Forelimb muscle (tissue), 1 donor: ENCODE measurements around the gene OPN4. TPM values are rescaled to one million over a fixed set of nuclear protein-coding genes. Genes with fewer than 3 reads are reported as not detected.
"Not testable (repeated sequence)": the region's sequence is repeated elsewhere in the genome, so short reads cannot be mapped to it uniquely, and the experiment has no call there.

Experiments
- DNase-seq: peaks from one replicate; pipeline ENCODE4 v3.0.0-alpha.2; 2013; ENCODE audit warnings: low read depth
- polyA plus RNA-seq: library from polyadenylated mRNA; unstranded; fragments of 120-200 nt; gene quantifications from one replicate; pipeline ENCODE4 v1.2.1, GENCODE V29; 2013; ENCODE audit not compliant: insufficient read length

OPN4 gene, protein sequence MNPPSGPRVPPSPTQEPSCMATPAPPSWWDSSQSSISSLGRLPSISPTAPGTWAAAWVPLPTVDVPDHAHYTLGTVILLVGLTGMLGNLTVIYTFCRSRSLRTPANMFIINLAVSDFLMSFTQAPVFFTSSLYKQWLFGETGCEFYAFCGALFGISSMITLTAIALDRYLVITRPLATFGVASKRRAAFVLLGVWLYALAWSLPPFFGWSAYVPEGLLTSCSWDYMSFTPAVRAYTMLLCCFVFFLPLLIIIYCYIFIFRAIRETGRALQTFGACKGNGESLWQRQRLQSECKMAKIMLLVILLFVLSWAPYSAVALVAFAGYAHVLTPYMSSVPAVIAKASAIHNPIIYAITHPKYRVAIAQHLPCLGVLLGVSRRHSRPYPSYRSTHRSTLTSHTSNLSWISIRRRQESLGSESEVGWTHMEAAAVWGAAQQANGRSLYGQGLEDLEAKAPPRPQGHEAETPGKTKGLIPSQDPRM
- 1.9 TPM for polyA plus RNA-seq

DNA sequence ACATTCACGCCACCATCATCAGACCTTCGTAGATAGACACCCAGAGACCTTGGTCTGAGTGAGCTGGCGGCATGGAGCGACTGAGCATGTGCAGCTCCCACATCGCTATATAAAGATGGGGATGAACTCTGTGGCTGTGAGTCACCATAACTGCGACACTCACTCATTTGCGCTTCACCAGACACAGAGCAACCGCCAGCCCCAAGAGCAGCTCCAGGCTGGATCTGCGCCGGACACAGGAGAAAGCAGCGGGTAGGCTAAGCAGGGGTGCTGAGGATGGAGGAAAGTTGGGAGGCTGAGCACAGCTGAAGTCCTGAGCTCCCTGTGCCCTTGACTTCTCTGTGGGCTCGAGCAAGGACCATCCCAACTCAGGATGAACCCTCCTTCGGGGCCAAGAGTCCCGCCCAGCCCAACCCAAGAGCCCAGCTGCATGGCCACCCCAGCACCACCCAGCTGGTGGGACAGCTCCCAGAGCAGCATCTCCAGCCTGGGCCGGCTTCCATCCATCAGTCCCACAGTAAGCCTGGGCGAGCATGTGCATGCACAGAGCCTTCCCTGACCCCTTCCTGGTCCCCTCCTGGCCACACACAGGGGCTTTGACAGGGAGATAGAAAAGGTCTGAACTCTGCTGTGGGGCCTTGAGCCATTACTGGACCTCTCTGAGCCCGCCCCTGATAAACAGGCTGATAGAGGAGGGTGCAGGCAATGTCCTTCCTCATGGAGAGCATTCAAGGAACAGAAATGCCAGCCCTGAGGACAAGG, at the start of gene OPN4:
Gene OPN4 (plus strand): TSS at position 137 of the 762 bp plus-strand sequence. CDS start 237 bp downstream, at position 374.
- no peak for DNase-seq

DNA sequence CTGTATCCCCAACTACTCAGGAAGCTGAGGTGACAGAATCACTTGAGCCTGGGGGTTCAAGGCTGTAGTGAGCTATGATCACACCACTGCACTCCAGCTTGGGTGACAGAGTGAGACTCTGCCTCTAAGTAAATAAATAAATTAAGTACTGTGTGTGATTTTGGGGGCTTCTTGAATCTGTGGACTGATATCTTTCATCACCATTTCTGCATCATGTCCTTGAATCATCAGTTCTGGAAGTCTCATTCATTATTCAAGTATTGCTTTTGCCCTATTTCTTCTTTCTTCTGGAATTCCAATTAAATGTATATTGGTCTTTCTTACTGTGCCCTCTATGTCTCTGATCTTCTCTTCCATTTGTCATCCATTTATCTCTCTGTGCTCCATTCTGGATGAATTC, 46.7 kb upstream of the OPN4 start:
- no peak for DNase-seq

DNA sequence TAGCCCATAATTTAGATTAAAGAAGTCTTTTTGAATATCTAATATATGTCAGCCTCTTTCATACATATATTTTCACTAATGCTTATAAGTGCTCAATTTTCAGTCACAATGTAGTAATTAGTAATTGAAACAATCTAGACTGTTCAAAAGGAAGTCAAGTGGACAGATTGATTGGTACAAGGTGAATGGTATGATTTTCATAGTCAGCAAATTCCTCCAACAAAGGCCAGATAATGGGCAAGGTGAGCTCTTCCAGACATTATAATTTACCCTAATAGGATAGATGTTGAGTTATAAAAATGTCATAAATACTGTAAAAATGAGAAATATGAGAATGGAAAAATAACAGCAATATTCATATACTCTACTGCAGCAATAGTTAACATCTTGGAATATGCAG, 44.4 kb upstream of the OPN4 start:
- no peak for DNase-seq

DNA sequence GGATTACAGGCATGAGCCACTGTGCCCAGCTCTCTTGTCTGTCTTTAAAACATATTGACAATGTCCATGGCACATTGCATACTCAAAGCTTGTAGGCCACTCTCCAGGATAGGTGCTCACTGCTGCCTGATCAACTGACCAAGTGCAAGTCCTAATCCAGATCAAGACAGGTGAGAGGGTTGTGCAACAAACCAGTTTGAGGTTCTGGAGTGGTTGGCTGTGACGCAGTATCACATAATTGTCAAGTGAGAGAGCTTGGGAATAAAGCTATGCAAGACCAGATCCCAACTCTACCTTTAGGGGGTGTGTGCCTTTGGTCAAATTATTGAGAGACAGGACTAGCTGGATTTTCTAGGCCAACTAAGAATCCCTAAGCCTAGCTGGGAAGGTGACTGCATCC, 43.0 kb upstream of the OPN4 start:
- DNase-seq = no peak

DNA sequence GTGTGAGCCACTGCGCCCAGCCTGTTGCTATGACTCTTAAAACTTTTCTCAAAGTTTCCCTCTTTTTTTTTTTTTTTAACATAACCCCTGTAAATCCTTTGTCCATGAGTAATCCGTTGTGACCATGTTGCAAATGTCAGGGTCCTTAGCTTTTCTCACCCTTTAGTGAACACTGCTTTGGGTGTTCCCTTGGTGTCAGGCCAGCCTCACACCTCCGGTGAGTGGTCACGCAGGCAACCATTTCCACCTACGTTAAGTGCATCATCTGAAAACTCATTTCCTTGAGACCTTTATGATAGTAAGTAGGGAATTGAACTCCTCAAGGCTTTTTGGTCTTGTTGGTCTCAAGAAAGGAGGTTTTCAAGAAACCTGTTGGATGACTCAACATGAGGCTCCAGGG, 41.3 kb upstream of the OPN4 start:
- no peak for DNase-seq

DNA sequence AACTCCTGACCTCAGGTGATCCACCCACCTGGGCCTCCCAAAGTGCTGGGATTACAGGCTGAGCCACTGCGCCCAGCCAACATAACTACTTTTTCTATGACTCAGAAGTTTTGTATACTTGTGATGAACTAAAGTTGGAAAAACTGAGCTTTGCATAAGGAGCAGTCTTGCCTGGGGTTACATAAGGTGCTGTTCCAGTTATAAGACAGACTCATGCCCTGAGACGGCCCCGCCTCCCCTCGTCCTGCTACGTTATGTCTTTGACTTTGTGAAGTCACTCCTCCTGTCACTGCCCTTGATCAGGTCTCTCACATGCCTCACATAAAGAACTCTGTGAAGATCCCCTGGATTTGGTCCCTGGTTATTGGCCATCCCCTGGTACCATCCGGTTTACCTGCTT, 40.4 kb upstream of the OPN4 start:
- no peak for DNase-seq

DNA sequence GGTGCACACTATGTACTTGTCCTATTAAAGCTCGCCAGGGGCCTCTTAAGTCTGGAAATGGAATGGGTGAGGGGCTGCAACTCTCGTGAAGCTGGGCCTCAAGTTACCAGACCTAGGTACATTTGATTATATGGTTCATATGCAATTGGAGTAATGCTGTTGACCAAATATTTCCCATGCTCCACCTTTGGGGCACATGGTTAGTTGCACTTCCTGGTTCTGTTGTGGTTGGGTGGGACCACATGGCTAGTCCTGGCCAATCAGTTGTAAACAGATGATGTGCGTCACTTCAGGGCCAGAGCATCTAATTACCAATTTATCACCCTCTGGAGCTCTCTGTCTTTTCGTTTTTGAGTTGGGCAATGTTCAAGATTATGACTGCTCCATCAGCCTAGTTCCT, 39.5 kb upstream of the OPN4 start:
- DNase-seq = no peak

DNA sequence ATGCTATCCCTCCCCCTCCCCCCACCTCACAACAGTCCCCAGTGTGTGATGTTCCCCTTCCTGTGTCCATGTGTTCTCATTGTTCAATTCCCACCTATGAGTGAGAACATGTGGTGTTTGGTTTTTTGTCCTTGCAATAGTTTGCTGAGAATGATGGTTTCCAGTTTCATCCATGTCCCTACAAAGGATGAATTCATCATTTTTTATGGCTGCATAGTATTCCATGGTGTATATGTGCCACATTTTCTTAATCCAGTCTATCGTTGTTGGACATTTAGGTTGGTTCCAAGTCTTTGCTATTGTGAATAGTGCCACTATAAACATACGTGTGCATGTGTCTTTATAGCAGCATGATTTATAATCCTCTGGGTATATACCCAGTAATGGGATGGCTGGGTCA, 37.1 kb upstream of the OPN4 start:
- DNase-seq = not testable (repeated sequence)

DNA sequence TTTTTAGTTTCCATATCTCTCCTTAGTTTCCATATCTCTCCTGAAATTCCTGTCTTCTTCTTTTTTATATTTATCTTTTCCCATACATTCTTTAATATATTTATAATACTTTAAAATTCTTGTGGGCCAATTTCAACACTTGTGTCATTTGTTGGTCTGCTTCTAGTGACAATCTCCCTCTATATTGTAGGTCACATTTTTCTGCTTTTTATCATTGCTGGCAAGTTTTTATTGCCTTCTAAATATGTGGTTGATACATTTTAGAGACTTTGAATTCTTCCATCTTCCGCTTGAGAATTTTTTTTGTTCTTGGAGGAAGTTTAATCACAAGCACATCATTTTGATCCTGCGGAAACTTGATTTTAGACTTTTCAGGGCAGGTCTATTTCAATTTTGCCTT, 26.0 kb upstream of the OPN4 start:
- no peak for DNase-seq

DNA sequence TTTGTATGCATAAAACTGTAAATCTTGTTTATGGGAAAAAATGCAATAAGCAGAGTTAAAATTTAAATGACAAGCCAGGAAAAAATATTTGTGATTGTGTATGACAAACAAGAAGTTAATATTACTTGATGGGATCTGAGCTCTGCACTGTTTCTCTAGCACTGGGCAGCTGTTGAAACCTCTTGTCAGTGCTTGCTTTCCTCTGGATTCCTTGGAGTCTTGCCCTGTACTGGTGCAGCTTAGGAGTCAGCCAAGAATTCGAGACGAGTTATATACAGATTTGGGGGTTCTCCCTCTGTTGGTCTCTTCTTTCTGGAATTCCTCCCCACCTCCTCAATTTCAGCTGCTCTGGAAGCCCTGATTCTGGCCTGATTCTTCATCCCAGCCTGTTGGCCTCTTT, 24.3 kb upstream of the OPN4 start:
- DNase-seq = no peak

DNA sequence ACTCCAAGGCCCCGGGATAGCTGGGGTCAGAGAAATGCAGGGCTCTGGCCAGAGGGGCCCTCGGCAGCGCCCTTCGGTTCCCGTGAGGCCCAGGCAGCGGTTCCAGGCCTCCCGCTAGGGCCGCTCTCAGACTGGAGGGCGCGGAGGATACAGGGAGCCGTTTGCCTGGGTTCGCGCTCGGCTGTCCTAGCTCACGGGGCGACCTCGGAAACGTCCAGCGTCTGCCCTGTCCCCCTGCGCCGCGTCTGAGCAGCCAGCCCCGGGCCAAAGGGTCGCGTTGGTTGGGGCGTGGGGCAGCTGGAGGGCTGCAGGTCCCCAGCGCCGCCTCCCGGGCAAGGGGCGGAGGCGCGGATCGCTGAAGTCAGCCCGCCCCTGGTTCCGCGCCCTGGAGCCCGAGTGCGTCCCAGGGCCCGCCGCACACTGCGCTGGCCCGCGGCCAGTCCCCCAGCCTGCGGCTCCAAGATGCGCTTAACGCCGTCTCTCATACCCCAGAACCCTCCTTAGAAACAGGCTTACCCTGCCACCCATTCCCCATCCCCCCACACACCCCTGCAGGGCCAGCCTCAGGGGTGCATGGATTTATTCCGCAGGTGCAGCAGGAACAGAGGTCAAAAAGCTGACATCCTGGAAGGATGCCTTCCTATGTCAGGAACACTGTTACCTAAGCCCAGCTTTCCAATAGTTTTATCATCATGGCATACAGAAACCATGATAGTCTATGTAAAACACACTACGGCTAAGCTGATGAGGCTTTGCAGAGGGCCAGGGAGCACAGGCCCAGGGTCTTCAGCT, 22.1 kb upstream of the OPN4 start:
- no peak for DNase-seq

DNA sequence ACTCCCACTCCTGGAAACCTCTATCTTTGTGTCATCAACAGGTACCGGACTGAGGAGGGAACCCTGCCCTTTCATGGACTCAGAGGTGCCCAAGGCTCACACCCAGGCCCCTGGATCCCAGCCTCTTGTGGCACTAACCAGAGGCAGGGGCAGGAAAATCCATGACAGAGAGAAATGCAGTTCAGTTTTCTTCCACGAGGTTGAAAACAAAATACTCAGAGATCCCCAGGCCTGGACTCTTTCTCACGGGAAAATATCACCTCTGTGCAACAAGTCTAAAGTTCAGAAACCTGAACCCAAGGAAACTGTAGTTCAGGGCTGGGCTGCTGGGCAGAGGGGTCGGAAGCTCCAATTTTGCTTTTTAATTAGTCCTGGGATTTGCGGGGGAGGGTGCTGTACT, 21.4 kb upstream of the OPN4 start:
- no peak for DNase-seq

DNA sequence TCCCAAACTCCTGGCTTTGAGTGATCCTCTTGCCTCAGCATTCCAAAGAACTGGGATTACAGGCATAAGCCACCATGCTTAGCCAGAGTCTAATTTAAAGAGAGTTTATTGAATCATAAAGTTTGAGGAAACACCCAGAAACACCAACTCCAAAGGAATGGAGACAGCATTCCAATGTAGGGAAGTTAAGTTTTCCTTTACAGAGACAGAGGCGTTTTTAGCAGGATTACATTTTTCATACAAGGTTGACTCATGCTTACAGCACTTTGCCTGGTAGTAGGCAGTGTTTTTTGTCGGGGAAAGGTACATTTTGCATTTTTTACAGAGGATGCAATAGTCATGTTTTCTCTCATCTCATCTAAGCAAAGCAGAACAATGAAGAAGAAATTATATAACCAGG, 18.9 kb upstream of the OPN4 start:
- no peak for DNase-seq

DNA sequence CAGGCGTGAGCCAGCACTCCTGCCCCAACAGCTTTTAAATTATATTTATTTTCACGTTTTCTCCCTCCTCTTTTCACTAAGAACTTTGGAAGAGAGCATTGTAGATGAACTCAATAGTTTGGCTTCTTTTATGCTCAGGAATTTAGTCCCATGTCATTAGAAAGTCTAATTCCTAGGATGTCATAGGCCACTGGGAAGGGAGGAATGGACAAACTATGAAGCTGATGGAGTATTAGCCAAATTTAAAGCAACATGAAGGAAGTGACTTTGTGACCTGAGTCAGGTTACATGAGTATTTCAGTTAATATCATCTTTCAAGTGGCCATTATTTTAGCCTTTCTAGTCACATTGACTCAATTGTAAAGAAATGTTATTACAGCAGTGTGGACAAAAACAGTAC, 18.0 kb upstream of the OPN4 start:
- no peak for DNase-seq

DNA sequence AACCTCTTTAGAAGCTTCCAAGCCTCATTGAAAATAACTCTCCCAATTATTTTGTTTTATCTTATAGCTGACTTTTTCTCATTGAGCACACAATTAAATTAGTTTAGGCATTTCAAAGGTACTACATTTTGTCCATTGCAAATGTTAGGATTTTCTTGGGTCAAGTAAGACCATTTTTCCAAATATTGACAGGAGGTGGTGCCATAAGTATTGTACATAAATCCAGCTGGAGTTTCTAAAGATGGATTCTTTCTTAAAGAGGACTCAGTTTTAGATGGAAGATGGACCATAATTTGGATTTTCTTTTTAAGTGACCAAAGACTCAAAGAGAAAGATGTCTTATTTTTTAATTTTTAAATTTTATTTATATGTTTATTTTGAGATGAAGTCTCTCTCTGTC, 12.3 kb upstream of the OPN4 start:
- DNase-seq = no peak

DNA sequence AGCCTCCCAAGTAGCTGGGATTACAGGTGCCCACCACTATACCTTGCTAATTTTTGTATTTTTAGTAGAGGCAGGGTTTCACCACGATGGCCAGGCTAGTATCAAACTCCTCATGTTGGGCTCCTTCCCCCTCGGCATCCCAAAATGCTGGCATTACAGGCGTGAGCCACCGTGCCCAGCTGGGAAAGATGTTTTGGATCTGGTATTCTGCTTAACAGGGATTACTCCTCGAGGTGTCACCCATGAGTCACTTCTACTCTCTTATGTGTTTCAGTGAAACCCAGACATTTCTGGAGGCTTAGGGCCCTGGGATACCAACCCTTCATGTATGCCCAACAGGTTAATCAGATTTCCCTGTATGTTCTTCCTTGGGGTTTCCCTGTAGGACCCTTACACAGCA, 11.8 kb upstream of the OPN4 start:
- DNase-seq = no peak

DNA sequence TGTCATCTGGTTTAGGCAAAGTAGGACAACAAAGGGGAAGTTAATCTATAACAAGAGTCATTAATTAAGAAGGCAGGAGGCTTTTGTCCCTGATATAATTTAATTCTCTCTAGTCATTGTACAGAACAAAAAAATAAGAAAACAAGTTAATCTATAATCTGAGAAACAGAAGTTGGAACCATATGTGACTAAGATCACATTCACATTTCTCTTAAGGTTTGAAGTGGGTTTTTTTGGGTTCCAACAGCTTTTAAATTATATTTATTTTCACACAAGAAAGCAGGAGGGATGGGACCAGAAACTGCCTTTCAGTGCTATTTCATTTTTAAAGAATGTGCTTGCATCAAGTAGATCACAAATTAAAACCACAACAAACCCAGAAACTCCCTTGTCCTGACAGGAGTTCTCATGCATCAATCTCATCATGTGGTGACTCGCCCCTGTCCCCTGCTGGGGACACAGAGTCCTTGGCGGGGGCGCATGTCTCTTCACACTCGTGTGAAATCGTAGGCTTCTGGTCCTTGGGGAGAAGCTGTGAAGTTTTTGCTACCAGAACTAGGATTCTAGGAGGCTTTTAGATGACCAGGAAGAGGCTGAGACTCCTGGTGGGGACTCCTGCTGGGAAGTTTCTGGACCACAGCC, 10.1 kb upstream of the OPN4 start:
- no peak for DNase-seq

DNA sequence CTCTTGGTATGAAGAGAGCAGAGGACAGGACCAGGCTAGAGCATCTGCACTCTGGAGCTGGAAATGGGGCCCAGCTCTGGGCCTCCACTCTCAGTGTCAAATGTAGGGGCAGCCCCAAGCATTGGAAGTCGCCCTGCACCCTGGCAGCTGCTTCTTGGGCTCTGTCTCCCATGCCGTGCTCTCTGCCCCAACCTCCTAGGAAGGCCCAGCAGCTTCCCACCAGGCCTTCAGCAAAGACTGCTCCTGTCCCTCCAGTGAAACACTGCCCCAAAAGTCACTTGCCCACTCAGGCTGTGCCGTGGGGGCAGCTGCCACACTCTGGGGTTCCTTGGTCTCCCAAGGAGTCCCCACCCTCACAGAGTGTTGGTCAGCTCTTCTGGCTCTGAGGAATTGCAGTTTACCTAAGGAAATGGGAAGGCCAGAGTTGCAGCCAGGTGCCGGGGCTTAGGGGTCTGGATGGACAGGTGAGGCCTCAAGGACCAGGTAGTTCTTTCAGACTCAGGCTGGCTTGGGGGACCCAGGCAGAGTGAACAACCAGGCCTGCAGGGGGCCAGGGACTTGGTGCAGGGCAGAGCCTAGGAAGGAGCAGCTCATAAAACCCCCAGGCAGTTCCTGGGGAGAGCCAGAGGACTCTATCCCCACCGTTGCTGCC, 9.4 kb upstream of the OPN4 start:
- DNase-seq = no peak

DNA sequence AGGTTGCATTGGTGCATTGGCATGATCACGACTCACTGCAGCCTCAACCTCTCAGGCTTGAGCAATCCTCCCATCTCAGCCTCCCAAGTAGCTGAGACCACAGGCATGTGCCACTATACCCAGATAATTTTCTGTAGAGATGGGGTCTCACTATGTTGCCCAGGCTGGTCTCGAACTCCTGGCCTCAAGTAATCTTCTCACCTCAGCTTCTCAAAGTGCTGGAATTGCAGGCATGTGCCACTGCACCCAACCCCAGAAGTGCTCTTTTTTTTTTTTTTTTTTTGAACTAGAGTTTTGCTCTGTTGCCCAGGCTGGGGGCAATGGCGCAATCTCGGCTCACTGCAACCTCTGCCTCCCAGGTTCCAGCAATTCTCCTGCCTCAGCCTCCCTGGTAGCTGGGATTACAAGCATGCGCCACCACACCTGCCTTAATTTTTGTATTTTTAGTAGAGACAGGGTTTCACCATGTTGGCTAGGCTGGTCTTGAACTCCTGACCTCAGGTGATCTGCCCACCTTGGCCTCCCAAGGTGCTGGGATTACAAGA, 8.7 kb upstream of the OPN4 start:
- DNase-seq = not testable (repeated sequence)

DNA sequence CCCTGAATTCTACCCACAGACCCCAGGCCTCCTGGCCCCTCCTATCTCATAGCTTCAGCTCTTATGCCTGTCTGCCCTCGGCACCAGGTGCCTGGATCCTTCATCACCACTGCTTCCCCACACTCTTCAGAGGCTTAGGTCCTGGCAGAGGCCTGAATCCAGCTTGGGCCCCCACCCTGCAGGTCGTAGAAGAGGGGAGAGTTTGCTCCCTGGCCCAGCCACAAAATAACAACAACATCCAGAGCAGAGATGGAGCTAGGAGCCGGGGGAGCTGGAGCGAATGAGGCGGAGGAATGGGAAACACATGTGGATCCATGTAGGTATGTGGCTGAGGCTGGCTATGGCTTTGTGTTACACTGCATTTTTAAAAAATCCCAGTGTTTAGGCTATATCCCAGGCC, 7.8 kb upstream of the OPN4 start:
- DNase-seq = no peak

DNA sequence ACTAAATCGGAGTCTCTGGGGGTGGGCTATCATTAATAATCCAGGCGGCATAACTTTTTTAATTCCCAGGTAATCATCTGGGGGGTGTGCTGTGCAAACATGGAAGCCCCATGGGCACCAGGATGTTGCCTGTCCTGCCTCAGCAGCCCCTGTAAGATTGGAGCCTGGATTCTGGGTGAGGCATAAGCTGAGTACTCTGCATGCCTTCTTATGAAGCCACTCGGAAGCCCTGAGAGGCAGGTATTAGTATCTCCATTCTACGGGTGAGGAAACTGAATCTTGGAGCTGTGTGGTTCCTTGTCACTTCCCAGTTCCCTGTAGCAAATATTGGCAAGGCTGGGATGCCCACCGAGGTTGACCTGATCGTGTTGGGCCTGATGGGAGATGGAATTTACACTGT, 7.4 kb upstream of the OPN4 start:
- no peak for DNase-seq
